ENCODE results near the gene TENM4. TPM values are rescaled to one million over a fixed set of nuclear protein-coding genes. Genes with fewer than 3 reads are reported as not detected.

TENM4 gene
- polyA plus RNA-seq, 1 of the 3 experiments (the other 2 are of a cell fraction) = 16.7 TPM

- DNase-seq = no peak
- Histone ChIP-seq H3K36me3 (replicated peaks in 1 of 2; ENCODE audit: control insufficient read depth in 1 of 2, insufficient read depth in 2 of 2, low read length in 1 of 2) (no peaks in the 10 kb centered on the region), H3K9ac (no peak overlapping the region), H3K9me3 (no peaks in the 10 kb centered on the region), H3K27ac (ENCODE audit: low read depth in 2 of 2, low read length in 1 of 2) (peak overlapping the region in 1 of 2 experiments; percentile 92; a peak in 2 of 4 replicates), H3K4me3 (ENCODE audit: low read depth in 2 of 2, low read length in 1 of 2) (no peak overlapping the region), H3K27me3 (ENCODE audit: insufficient read depth) (no peaks in the 10 kb centered on the region), H3K79me2 (ENCODE audit: insufficient read depth) (no peaks in the 10 kb centered on the region), H2AFZ (ENCODE audit: low read depth) (no peak overlapping the region), H3K4me1 (ENCODE audit: control insufficient read depth in 1 of 2, insufficient read depth in 2 of 2, low read depth in 1 of 2, low read length in 1 of 2) (peaks cover 0 to 62% of the 10 kb centered on the region in 2 experiments; a peak in 2 of 4 replicates), H3K9me2 (no peaks in the 10 kb centered on the region), H4K20me1 (ENCODE audit: insufficient read depth) (no peaks in the 10 kb centered on the region), H3K4me2 (peak overlapping the region; percentile 21; the same call in 1 of the 2 replicates), H3F3A (replicated peaks; ENCODE audit: insufficient read depth) (no peaks in the 10 kb centered on the region)
- no peak for TF ChIP-seq GABPA (IDR thresholded peaks at IDR 0.05; ENCODE audit: low read depth)
- no peak for TF ChIP-seq ELF1 (IDR thresholded peaks at IDR 0.05)
- TF ChIP-seq RAD21 (IDR thresholded peaks at IDR 0.05; ENCODE audit: low read length) = 0 out of 2 replicates have a peak, but pooled peaks have one; percentile 2
- TF ChIP-seq MAX (IDR thresholded peaks at IDR 0.05; ENCODE audit: low read depth) = no peak
- TF ChIP-seq EP300 (IDR thresholded peaks at IDR 0.05; ENCODE audit: borderline replicate concordance in 1 of 2, low read depth in 1 of 2, low read length in 1 of 2) = peak in 1 of 2 experiments; percentile 34; a peak in 2 of 4 replicates
- TF ChIP-seq MXI1 (IDR thresholded peaks at IDR 0.05; ENCODE audit: low read depth, low read length) = no peak
- TF ChIP-seq NRF1 (IDR thresholded peaks at IDR 0.05; ENCODE audit: low read depth, low read length) = no peak
- TF ChIP-seq CTCF (IDR thresholded peaks at IDR 0.05) = no peak
- no peak for TF ChIP-seq USF2 (IDR thresholded peaks at IDR 0.05; ENCODE audit: borderline replicate concordance, low read depth, low read length)
- TF ChIP-seq POLR2AphosphoS5 (IDR thresholded peaks at IDR 0.05; ENCODE audit: low read depth, low read length) = peak; percentile 28; the same call in 1 of the 2 replicates
- peak; percentile 36; the same call in 1 of the 2 replicates for TF ChIP-seq NFIC (IDR thresholded peaks at IDR 0.05; ENCODE audit: borderline replicate concordance)
- TF ChIP-seq EZH2phosphoT487 (IDR thresholded peaks at IDR 0.05; ENCODE audit: borderline replicate concordance, low read depth) = no peak
- TF ChIP-seq JUND (IDR thresholded peaks at IDR 0.05) = no peak
- TF ChIP-seq RCOR1 (IDR thresholded peaks at IDR 0.05; ENCODE audit: low read length) = peak; percentile 26; the same call in 1 of the 2 replicates
- TF ChIP-seq FOSL2 (IDR thresholded peaks at IDR 0.05; ENCODE audit: borderline replicate concordance, low read depth) = no peak
- no peak for TF ChIP-seq ZBTB33 (IDR thresholded peaks at IDR 0.05; ENCODE audit: borderline replicate concordance, low read depth)
- peak; percentile 34 for TF ChIP-seq PBX3 (IDR thresholded peaks at IDR 0.05)
- TF ChIP-seq TEAD4 (IDR thresholded peaks at IDR 0.05; ENCODE audit: borderline replicate concordance, insufficient read depth) = no peak
- TF ChIP-seq GATA2 (CRISPR knock-in tag; IDR thresholded peaks at IDR 0.05) = no peak
- TF ChIP-seq SIN3A (IDR thresholded peaks at IDR 0.05; ENCODE audit: borderline replicate concordance, low read depth, low read length) = no peak
- peak; percentile 91 for TF ChIP-seq TCF12 (IDR thresholded peaks at IDR 0.05)
- POLR2A ChIA-PET = no interaction called here
- WGBS (ENCODE audit: low lambda C conversion rate) = 50% methylated on average over 10 of the region's 10 CpGs
- CTCF ChIA-PET = interaction anchor here (0.8 kb wide), 1 partner anchor 14 kb away, joined by 3 read pairs; no protein-coding TSS in a partner anchor
These were observed 493.6 kb downstream of the TENM4 start for GRCh38 chr11:78946945-78947902.

Data from SK-N-SH (cell line).